Thyroid gland (tissue), 4 donors: ENCODE results near the gene ZNF160.

Source experiments
- CTCF ChIP-seq, 6 experiments: fragments of 200-600 bp in 3 of 6; fragments of 450-650 bp in 3 of 6; sonication (generic) in 3 of 6; IDR thresholded peaks; one replicate each; pipeline ENCODE4 v1.5.1; 2016 to 2019; ENCODE audit warnings: antibody characterized with exemption in 6 of 6, mild to moderate bottlenecking in 2 of 6, inconsistent platforms in 1 of 6, moderate library complexity in 1 of 6
- POLR2A ChIP-seq, 2 donors: fragments of 450-650 bp; IDR thresholded peaks; one replicate each; pipeline ENCODE4 v1.6.1; 2017; ENCODE audit warnings: antibody characterized with exemption in 2 of 2, mild to moderate bottlenecking in 2 of 2, moderate library complexity in 1 of 2

GRCh38 chr19:53123400-53123799 lies 20.2 kb upstream of the ZNF160 start:
- TF ChIP-seq CTCF (IDR thresholded peaks at IDR 0.05), result no peak
- TF ChIP-seq POLR2A (IDR thresholded peaks at IDR 0.05), result no peak
